Measurements from ENCODE around the gene POGLUT2.

The POGLUT2 gene

GRCh38 chr13:102812611-102813287 lies 14.0 kb upstream of the POGLUT2 start:
- no peaks in the 10 kb centered on the region for H3K27me3 ChIP-seq (ENCODE audit: control insufficient read depth in 5 of 5, insufficient read depth in 4 of 5, low read length in 5 of 5)

GRCh38 chr13:102807699-102808098 lies 8.9 kb upstream of the POGLUT2 start:
- H3K4me3 ChIP-seq (ENCODE audit: low read depth in 1 of 5, low read length in 5 of 5), result no peak overlapping the region
- H3K27me3 ChIP-seq (ENCODE audit: control insufficient read depth in 5 of 5, insufficient read depth in 4 of 5, low read length in 5 of 5), result no peaks in the 10 kb centered on the region
- H3K27ac ChIP-seq (ENCODE audit: low read depth, low read length), result no peak overlapping the region

More at GRCh38 chr13:102812611-102813287, 14.0 kb upstream of the POGLUT2 start:
- Histone ChIP-seq H3K36me3 (ENCODE audit: control insufficient read depth in 5 of 5, insufficient read depth in 5 of 5, low read length in 5 of 5) (peaks cover 4 to 11% (median 7%) of the 10 kb centered on the region in 5 donors), H3K9me3 (ENCODE audit: control insufficient read depth in 5 of 5, low read length in 5 of 5) (peaks cover 0 to 3% (median 0%) of the 10 kb centered on the region in 5 donors), H3K9ac (ENCODE audit: low read length in 5 of 5) (no peak overlapping the region), H3K4me1 (ENCODE audit: control insufficient read depth in 5 of 5, insufficient read depth in 5 of 5, low read length in 5 of 5) (peaks cover 0 to 2% (median 0%) of the 10 kb centered on the region in 5 donors), H3K4me3 (ENCODE audit: low read depth in 1 of 5, low read length in 5 of 5) (no peak overlapping the region), H3K27ac (ENCODE audit: low read depth, low read length) (no peak overlapping the region)

GRCh38 chr13:102805680-102806079 lies 6.9 kb upstream of the POGLUT2 start:
- no peak overlapping the region for H3K27ac ChIP-seq (ENCODE audit: low read depth, low read length)
- peaks cover 0 to 3% (median 3%) of the 10 kb centered on the region in 5 donors for H3K36me3 ChIP-seq (ENCODE audit: control insufficient read depth in 5 of 5, insufficient read depth in 5 of 5, low read length in 5 of 5)
- no peak overlapping the region for H3K9ac ChIP-seq (ENCODE audit: low read length in 5 of 5)
- H3K4me3 ChIP-seq (ENCODE audit: low read depth in 1 of 5, low read length in 5 of 5), result no peak overlapping the region
- no peaks in the 10 kb centered on the region for H3K27me3 ChIP-seq (ENCODE audit: control insufficient read depth in 5 of 5, insufficient read depth in 4 of 5, low read length in 5 of 5)
- peaks cover 0 to 3% (median 0%) of the 10 kb centered on the region in 5 donors for H3K9me3 ChIP-seq (ENCODE audit: control insufficient read depth in 5 of 5, low read length in 5 of 5)
- H3K4me1 ChIP-seq (ENCODE audit: control insufficient read depth in 5 of 5, insufficient read depth in 5 of 5, low read length in 5 of 5), result peaks cover 0 to 13% (median 12%) of the 10 kb centered on the region in 5 donors

More at GRCh38 chr13:102807699-102808098, 8.9 kb upstream of the POGLUT2 start:
- Histone ChIP-seq H3K4me1 (ENCODE audit: control insufficient read depth in 5 of 5, insufficient read depth in 5 of 5, low read length in 5 of 5) (peaks cover 0 to 7% (median 2%) of the 10 kb centered on the region in 5 donors), H3K9me3 (ENCODE audit: control insufficient read depth in 5 of 5, low read length in 5 of 5) (peaks cover 0 to 3% (median 0%) of the 10 kb centered on the region in 5 donors), H3K36me3 (ENCODE audit: control insufficient read depth in 5 of 5, insufficient read depth in 5 of 5, low read length in 5 of 5) (peaks cover 0 to 6% (median 3%) of the 10 kb centered on the region in 5 donors), H3K9ac (ENCODE audit: low read length in 5 of 5) (no peak overlapping the region)

GRCh38 chr13:102800145-102801041 lies 1.6 kb upstream of the POGLUT2 start:
- peak overlapping the region; percentile 70 to 93 (median 89) for H3K4me3 ChIP-seq (ENCODE audit: low read depth in 1 of 5, low read length in 5 of 5)
- no peaks in the 10 kb centered on the region for H3K36me3 ChIP-seq (ENCODE audit: control insufficient read depth in 5 of 5, insufficient read depth in 5 of 5, low read length in 5 of 5)
- peak overlapping the region; percentile 16 to 89 (median 80) for H3K9ac ChIP-seq (ENCODE audit: low read length in 5 of 5)
- H3K27me3 ChIP-seq (ENCODE audit: control insufficient read depth in 5 of 5, insufficient read depth in 4 of 5, low read length in 5 of 5), result no peaks in the 10 kb centered on the region
- H3K4me1 ChIP-seq (ENCODE audit: control insufficient read depth in 5 of 5, insufficient read depth in 5 of 5, low read length in 5 of 5), result peaks cover 0 to 34% (median 31%) of the 10 kb centered on the region in 5 donors
- H3K9me3 ChIP-seq (ENCODE audit: control insufficient read depth in 5 of 5, low read length in 5 of 5), result no peaks in the 10 kb centered on the region
- H3K27ac ChIP-seq (ENCODE audit: low read depth, low read length), result peak overlapping the region; percentile 67

GRCh38 chr13:102799426-102800144 lies 809 bp upstream of the POGLUT2 start:
- no peaks in the 10 kb centered on the region for H3K36me3 ChIP-seq (ENCODE audit: control insufficient read depth in 5 of 5, insufficient read depth in 5 of 5, low read length in 5 of 5)
- H3K27ac ChIP-seq (ENCODE audit: low read depth, low read length), result peak overlapping the region; percentile 67
- peak overlapping the region in 4 of 5 donors; percentile 77 to 89 (median 84) for H3K9ac ChIP-seq (ENCODE audit: low read length in 5 of 5)
- H3K27me3 ChIP-seq (ENCODE audit: control insufficient read depth in 5 of 5, insufficient read depth in 4 of 5, low read length in 5 of 5), result no peaks in the 10 kb centered on the region
- peak overlapping the region; percentile 63 to 93 (median 89) for H3K4me3 ChIP-seq (ENCODE audit: low read depth in 1 of 5, low read length in 5 of 5)
- H3K4me1 ChIP-seq (ENCODE audit: control insufficient read depth in 5 of 5, insufficient read depth in 5 of 5, low read length in 5 of 5), result peaks cover 0 to 34% (median 31%) of the 10 kb centered on the region in 5 donors
- no peaks in the 10 kb centered on the region for H3K9me3 ChIP-seq (ENCODE audit: control insufficient read depth in 5 of 5, low read length in 5 of 5)

- H3K27ac ChIP-seq (ENCODE audit: low read depth, low read length), result no peak overlapping the region
- H3K36me3 ChIP-seq (ENCODE audit: control insufficient read depth in 5 of 5, insufficient read depth in 5 of 5, low read length in 5 of 5), result peaks cover 0 to 13% (median 4%) of the 10 kb centered on the region in 5 donors
- H3K4me3 ChIP-seq (ENCODE audit: low read depth in 1 of 5, low read length in 5 of 5), result no peak overlapping the region
- H3K9me3 ChIP-seq (ENCODE audit: control insufficient read depth in 5 of 5, low read length in 5 of 5), result no peaks in the 10 kb centered on the region
- no peak overlapping the region for H3K9ac ChIP-seq (ENCODE audit: low read length in 5 of 5)
- H3K27me3 ChIP-seq (ENCODE audit: control insufficient read depth in 5 of 5, insufficient read depth in 4 of 5, low read length in 5 of 5), result no peaks in the 10 kb centered on the region
- H3K4me1 ChIP-seq (ENCODE audit: control insufficient read depth in 5 of 5, insufficient read depth in 5 of 5, low read length in 5 of 5), result peaks cover 0 to 8% (median 7%) of the 10 kb centered on the region in 5 donors
These were observed 5.0 kb downstream of the POGLUT2 start for GRCh38 chr13:102793611-102794355.

GRCh38 chr13:102792396-102792795 lies 6.4 kb downstream of the POGLUT2 start:
- Histone ChIP-seq H3K4me1 (ENCODE audit: control insufficient read depth in 5 of 5, insufficient read depth in 5 of 5, low read length in 5 of 5) (no peaks in the 10 kb centered on the region), H3K27me3 (ENCODE audit: control insufficient read depth in 5 of 5, insufficient read depth in 4 of 5, low read length in 5 of 5) (no peaks in the 10 kb centered on the region), H3K36me3 (ENCODE audit: control insufficient read depth in 5 of 5, insufficient read depth in 5 of 5, low read length in 5 of 5) (peaks cover 0 to 13% (median 6%) of the 10 kb centered on the region in 5 donors), H3K9me3 (ENCODE audit: control insufficient read depth in 5 of 5, low read length in 5 of 5) (no peaks in the 10 kb centered on the region), H3K9ac (ENCODE audit: low read length in 5 of 5) (no peak overlapping the region), H3K4me3 (ENCODE audit: low read depth in 1 of 5, low read length in 5 of 5) (no peak overlapping the region), H3K27ac (ENCODE audit: low read depth, low read length) (no peak overlapping the region)

- no peaks in the 10 kb centered on the region for H3K4me1 ChIP-seq (ENCODE audit: control insufficient read depth in 5 of 5, insufficient read depth in 5 of 5, low read length in 5 of 5)
- H3K27ac ChIP-seq (ENCODE audit: low read depth, low read length), result no peak overlapping the region
- H3K27me3 ChIP-seq (ENCODE audit: control insufficient read depth in 5 of 5, insufficient read depth in 4 of 5, low read length in 5 of 5), result no peaks in the 10 kb centered on the region
- peaks cover 2 to 13% (median 6%) of the 10 kb centered on the region in 5 donors for H3K36me3 ChIP-seq (ENCODE audit: control insufficient read depth in 5 of 5, insufficient read depth in 5 of 5, low read length in 5 of 5)
- H3K4me3 ChIP-seq (ENCODE audit: low read depth in 1 of 5, low read length in 5 of 5), result no peak overlapping the region
- no peak overlapping the region for H3K9ac ChIP-seq (ENCODE audit: low read length in 5 of 5)
- no peaks in the 10 kb centered on the region for H3K9me3 ChIP-seq (ENCODE audit: control insufficient read depth in 5 of 5, low read length in 5 of 5)
These were observed 10.1 kb downstream of the POGLUT2 start for GRCh38 chr13:102788683-102789082.

- Histone ChIP-seq H3K27me3 (ENCODE audit: control insufficient read depth in 5 of 5, insufficient read depth in 4 of 5, low read length in 5 of 5) (no peaks in the 10 kb centered on the region), H3K27ac (ENCODE audit: low read depth, low read length) (no peak overlapping the region), H3K4me1 (ENCODE audit: control insufficient read depth in 5 of 5, insufficient read depth in 5 of 5, low read length in 5 of 5) (no peaks in the 10 kb centered on the region), H3K36me3 (ENCODE audit: control insufficient read depth in 5 of 5, insufficient read depth in 5 of 5, low read length in 5 of 5) (peaks cover 0 to 3% (median 2%) of the 10 kb centered on the region in 5 donors), H3K9ac (ENCODE audit: low read length in 5 of 5) (no peak overlapping the region), H3K4me3 (ENCODE audit: low read depth in 1 of 5, low read length in 5 of 5) (no peak overlapping the region), H3K9me3 (ENCODE audit: control insufficient read depth in 5 of 5, low read length in 5 of 5) (no peaks in the 10 kb centered on the region)
These were observed 14.3 kb downstream of the POGLUT2 start for GRCh38 chr13:102784483-102784882.

All from subcutaneous abdominal adipose tissue (tissue), 5 donors.